OCI-LY3 (cell line): ENCODE measurements around the gene ACAA2.

Experiments used
- EZH2phosphoT487 ChIP-seq: fragments of 200-600 bp; shearing (Covaris generic); IDR thresholded peaks from 2 replicates; pipeline ENCODE4 v1.6.1; 2018; ENCODE audit warnings: antibody characterized with exemption, mixed run types, low read depth
- TF ChIP-seq, protein P1 (sequence below): fragments of 200-600, 300-600 bp; sonication (generic); IDR thresholded peaks from 2 replicates; pipeline ENCODE4 v1.5.1; 2014; ENCODE audit warnings: antibody characterized with exemption, low read length, low read depth

DNA sequence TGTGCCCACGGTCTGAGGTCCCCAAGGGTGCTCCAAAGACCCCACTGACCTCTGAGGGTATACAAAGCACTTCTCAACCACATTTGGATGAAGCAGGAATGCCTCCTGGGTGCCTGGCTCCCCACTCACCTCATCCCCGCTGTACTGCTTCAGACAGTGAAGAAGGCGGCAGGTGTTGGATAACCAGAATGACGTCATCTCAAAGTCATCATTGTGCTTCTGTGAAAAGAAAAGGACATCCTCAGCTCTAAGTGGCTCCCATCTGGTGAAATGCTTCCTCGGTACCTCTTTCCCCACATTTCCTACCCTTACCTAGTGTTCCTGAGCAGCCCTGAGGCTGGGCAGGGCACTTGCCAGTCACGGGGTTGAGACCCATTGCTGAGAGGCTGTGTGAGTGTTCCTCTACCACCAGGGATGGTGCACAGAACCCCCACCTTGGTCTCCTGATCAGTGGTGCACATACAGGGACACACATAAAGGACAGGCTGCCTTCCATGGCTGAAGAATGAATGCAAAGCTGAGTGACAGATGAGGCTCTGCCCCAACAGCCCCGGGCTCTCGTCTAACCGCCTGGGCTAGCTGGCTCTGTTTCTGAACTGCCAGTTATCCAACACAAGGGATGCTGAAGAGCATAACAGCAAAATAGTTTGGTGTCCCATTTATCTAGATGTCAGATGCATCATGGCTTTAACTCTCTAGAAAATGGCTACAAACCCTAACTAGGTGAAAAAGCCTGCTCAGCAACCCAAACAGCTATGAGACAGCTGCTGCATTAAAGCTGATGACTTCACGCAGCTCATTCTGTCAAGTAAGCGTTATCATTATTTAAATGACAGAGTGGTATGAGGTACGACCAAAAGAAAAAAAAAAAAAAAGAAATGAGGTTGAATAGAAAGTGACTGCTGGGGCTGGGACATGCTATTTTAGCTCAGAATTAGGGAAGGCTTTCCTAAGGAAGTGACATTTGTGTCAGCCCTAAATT is 28.2 kb upstream of the ACAA2 start:
- TF ChIP-seq, protein P1, sequence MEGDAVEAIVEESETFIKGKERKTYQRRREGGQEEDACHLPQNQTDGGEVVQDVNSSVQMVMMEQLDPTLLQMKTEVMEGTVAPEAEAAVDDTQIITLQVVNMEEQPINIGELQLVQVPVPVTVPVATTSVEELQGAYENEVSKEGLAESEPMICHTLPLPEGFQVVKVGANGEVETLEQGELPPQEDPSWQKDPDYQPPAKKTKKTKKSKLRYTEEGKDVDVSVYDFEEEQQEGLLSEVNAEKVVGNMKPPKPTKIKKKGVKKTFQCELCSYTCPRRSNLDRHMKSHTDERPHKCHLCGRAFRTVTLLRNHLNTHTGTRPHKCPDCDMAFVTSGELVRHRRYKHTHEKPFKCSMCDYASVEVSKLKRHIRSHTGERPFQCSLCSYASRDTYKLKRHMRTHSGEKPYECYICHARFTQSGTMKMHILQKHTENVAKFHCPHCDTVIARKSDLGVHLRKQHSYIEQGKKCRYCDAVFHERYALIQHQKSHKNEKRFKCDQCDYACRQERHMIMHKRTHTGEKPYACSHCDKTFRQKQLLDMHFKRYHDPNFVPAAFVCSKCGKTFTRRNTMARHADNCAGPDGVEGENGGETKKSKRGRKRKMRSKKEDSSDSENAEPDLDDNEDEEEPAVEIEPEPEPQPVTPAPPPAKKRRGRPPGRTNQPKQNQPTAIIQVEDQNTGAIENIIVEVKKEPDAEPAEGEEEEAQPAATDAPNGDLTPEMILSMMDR = no peak
- TF ChIP-seq EZH2phosphoT487 = no peak
